ENCODE data around the gene ITGA7.
A peak's percentile ranks its signal among the peaks of the same experiment; 100 is the strongest.

ITGA7 gene

DNA sequence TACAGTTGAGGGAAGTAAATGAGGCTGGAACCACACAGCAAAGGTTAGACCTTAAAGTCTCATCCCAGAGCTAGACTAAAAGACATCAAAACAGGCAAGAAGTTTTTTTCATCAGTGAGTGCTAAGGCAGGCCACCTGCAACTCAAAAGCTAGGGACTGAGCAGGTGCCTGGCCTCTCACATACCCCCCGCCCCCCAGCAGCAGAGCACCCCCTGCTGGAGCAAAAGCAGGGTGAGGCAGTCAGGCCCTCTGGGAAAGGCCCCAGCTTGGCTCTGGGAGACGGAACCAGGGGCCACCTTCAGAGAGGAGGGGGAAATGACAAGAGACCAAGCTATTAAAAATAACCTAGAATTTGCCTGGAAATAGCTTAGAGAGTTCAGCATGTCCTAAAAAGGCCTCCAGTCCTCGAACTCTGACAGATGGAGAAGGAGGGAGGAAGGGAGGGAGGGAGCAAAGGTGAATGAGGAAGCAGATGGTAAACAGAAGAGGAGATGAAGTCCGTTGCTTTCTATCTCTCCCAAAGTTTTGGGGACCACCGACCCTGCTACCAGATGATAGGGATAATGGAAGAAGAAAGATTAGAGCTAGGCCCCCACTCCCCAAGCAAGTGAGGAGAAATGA, 1.8 kb downstream of the ITGA7 start:
- TF ChIP-seq CTCF (IDR thresholded peaks at IDR 0.05; ENCODE audit: low read length, missing control alignments): peak; percentile 22
- no peak overlapping the region for H3K4me3 ChIP-seq (replicated peaks; ENCODE audit: low read depth, low read length)
- DNase-seq (ENCODE audit: low read depth): no peak

DNA sequence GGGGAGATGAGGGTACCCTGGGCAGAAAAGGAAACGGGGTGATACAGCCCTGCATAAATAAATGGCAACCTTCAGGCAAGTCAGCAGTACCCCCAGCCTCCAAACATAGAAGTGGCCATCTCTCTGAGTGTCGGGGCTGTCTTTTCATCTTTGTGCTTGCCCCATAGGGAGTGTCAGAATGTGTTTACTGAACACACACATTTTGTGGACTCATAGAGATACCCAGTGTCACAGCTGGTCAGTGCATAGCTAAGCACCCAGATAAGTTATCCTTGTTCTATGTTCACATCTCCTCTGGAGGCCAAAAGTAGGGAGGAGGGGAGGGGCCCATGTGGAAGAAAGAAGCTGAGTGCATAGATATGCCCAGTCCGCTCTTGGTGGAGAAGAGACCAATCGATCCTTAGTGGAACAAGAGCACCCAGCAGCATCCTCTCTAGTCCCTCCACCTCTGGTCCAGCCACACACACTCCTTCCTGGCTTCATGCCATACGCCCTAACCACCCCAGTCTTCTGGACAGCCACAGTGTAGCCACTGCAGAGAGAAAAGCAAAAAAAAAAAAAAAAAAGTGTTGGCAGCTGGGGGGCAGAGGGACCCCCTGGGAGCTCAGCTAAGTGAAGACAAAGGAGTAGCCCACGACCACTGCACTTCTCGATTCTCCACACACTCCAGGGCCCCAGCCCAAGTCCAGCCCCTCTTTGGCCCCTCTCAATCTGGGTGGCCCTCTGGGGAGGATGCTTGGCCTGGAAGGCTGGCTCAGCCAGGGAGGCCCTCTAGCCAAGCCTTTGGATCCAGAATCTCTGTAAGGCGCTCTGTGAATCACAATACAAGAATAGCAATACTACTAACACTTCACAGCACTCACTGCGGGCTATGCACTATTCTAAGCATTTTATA, 2.6 kb downstream of the ITGA7 start:
- no peak for DNase-seq (ENCODE audit: low read depth)
- H3K4me3 ChIP-seq (replicated peaks; ENCODE audit: low read depth, low read length): no peak overlapping the region
- TF ChIP-seq CTCF (IDR thresholded peaks at IDR 0.05; ENCODE audit: low read length, missing control alignments): no peak

DNA sequence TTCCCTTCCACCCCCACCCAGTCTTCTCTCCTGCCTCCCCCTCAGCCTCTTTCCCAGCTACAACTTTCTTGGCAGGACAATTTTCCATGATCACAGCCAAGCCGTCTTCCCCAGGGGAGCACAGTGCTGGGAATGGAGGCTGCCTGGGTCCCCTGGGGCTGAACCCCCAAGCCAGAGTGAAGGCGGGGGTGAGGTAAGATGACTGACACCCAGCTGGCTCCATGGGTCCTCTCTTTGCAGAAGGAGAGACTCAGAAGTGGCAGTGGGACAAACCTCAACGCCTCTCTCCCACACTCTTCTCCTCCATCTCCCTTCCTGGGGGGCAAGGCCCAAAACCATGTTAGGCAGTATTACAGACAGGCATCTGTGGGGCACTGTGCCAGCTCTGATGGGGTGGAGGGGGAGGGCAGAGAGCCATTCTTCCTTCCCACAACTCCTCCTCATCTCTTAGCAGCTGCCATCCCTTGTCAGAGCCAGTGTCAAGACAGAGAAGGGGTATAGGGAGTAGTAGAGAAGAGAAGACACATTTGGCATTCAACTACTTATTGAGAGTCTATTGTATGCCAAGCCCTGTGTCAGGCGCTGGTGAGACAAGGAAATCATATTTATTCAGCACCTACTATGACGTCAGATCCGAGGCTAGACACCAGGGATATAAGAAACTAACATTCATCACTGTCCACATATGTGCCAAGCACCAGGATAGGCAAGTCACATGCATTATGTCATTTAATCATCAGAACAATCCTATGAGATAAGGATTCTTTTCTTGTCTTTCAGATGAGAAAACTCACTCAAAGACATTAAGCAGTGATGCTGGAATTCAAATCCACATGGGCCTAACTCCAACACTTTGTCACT, 3.6 kb downstream of the ITGA7 start:
- H3K4me3 ChIP-seq (replicated peaks; ENCODE audit: low read depth, low read length): no peak overlapping the region
- no peak for DNase-seq (ENCODE audit: low read depth)
- no peak for TF ChIP-seq CTCF (IDR thresholded peaks at IDR 0.05; ENCODE audit: low read length, missing control alignments)

- no peak for TF ChIP-seq CTCF (IDR thresholded peaks at IDR 0.05; ENCODE audit: low read length, missing control alignments)
- no peak overlapping the region for H3K4me3 ChIP-seq (replicated peaks; ENCODE audit: low read depth, low read length)
- no peak for DNase-seq (ENCODE audit: low read depth)
Measured at GRCh38 chr12:55703288-55703687, 4.4 kb downstream of the ITGA7 start.

GRCh38 chr12:55702861-55703260, 4.8 kb downstream of the ITGA7 start:
- no peak for TF ChIP-seq CTCF (IDR thresholded peaks at IDR 0.05; ENCODE audit: low read length, missing control alignments)
- no peak for DNase-seq (ENCODE audit: low read depth)
- H3K4me3 ChIP-seq (replicated peaks; ENCODE audit: low read depth, low read length): no peak overlapping the region

- H3K4me3 ChIP-seq (replicated peaks; ENCODE audit: low read depth, low read length): no peak overlapping the region
- DNase-seq (ENCODE audit: low read depth): no peak
- no peak for TF ChIP-seq CTCF (IDR thresholded peaks at IDR 0.05; ENCODE audit: low read length, missing control alignments)
Measured at GRCh38 chr12:55700255-55701018, 7.3 kb downstream of the ITGA7 start.

Measured in fibroblast of pulmonary artery (primary cell).